Sciatic nerve (tissue), 2 donors: Measurements from ENCODE around the gene SCAF1. TPM values are rescaled to one million over a fixed set of nuclear protein-coding genes. Genes with fewer than 3 reads are reported as not detected.
A peak's percentile ranks its signal among the peaks of the same experiment; 100 is the strongest.

Source experiments
- ATAC-seq: fragments of 200-7000 bp; cut with Tn5 transposase; one replicate; pipeline ENCODE4 v1.9.1; 2020; ENCODE audit warnings: mild to moderate bottlenecking, moderate library complexity
- DNase-seq: peaks from one replicate; pipeline ENCODE4 v3.0.0-alpha.2; 2020; ENCODE audit warnings: low spot score
- intact Hi-C: fragments of 100-400 bp; cut with DNase I; formaldehyde crosslinking; loops from one replicate; pipeline ENCODE4 v1.14.2; 2022
- microRNA-seq: library from miRNA; unstranded; fragments of <30 nt; microRNA quantifications from one replicate; pipeline ENCODE4 v1.2.0, GENCODE V29; 2020
- total RNA-seq: library from RNA; stranded (reverse); fragmentation: NEBNext Ultra II Directional; extraction: Animal tissue kit (Norgen Biotek cat#: 25700); gene quantifications from one replicate; pipeline ENCODE4 v1.2.1, GENCODE V29; 2021
- donor health status: DM: no; HTN: no; CAD: no.
- donor health status: DM: no; HTN: no; CAD: no.

Gene SCAF1
- total RNA-seq, 1 donor from 2014 or later: 65.5 TPM

- intact Hi-C loops: no loop called here
- peak; percentile 78 for ATAC-seq
- DNase-seq: peak; percentile 74
Observed at GRCh38 chr19:49691243-49692146, 49.5 kb downstream of the SCAF1 start.

- intact Hi-C loops: no loop called here
- ATAC-seq (no peak), DNase-seq (no peak)
Observed at GRCh38 chr19:49692147-49692506, 50.1 kb downstream of the SCAF1 start.

- intact Hi-C loops: no loop called here
- ATAC-seq: no peak
- DNase-seq: no peak
Observed at GRCh38 chr19:49696115-49696514, 54.1 kb downstream of the SCAF1 start.

- no peak for DNase-seq
- intact Hi-C loops: no loop called here
- no peak for ATAC-seq
Observed at GRCh38 chr19:49696865-49697264, 54.9 kb downstream of the SCAF1 start.

GRCh38 chr19:49699364-49699763 is 57.4 kb downstream of the SCAF1 start:
- DNase-seq (no peak), ATAC-seq (no peak)
- intact Hi-C loops: no loop called here

GRCh38 chr19:49700563-49700962 is 58.6 kb downstream of the SCAF1 start:
- ATAC-seq (peak; percentile 14), DNase-seq (no peak)
- intact Hi-C loops: no loop called here

- intact Hi-C loops: no loop called here
- DNase-seq: no peak
- no peak for ATAC-seq
Observed at GRCh38 chr19:49701271-49701786, 59.3 kb downstream of the SCAF1 start.

GRCh38 chr19:49704888-49705642 is 63.1 kb downstream of the SCAF1 start:
- ATAC-seq: no peak
- intact Hi-C loops: no loop called here

GRCh38 chr19:49705919-49706318 is 63.9 kb downstream of the SCAF1 start:
- DNase-seq (no peak), ATAC-seq (no peak)
- intact Hi-C loops: no loop called here

More at GRCh38 chr19:49704888-49705642, 63.1 kb downstream of the SCAF1 start:
- DNase-seq: no peak

Small RNAs within 50 kb of the gene (microRNA-seq; reads per million reads assigned to microRNA genes)
- gene MIR5088: not detected

Other genes starting within 250 kb of the SCAF1 start
- gene PTH2, start 218.8 kb upstream of the SCAF1 start, total RNA-seq: not detected
- gene GFY, start 216.8 kb upstream of the SCAF1 start, total RNA-seq: not detected
- 3.8 TPM for gene SLC17A7, start 200.7 kb upstream of the SCAF1 start, total RNA-seq
- gene PIH1D1, start 190.4 kb upstream of the SCAF1 start, total RNA-seq: 73.2 TPM
- 23.0 TPM for gene ALDH16A1, start 189.0 kb upstream of the SCAF1 start, total RNA-seq
- gene FLT3LG, start 168.0 kb upstream of the SCAF1 start, total RNA-seq: 19.6 TPM
- 1,735 TPM for gene RPL13A, start 154.6 kb upstream of the SCAF1 start, total RNA-seq
- 1,507 TPM for gene RPS11, start 145.8 kb upstream of the SCAF1 start, total RNA-seq
- 263 TPM for gene FCGRT, start 129.5 kb upstream of the SCAF1 start, total RNA-seq
- gene RCN3, start 114.2 kb upstream of the SCAF1 start, total RNA-seq: 48.5 TPM
- gene NOSIP, start 61.7 kb upstream of the SCAF1 start, total RNA-seq: 41.7 TPM
- 1.7 TPM for gene PRRG2, start 60.9 kb upstream of the SCAF1 start, total RNA-seq
- 37.0 TPM for gene PRR12, start 51.0 kb upstream of the SCAF1 start, total RNA-seq
- 135 TPM for gene RRAS, start 2.1 kb upstream of the SCAF1 start, total RNA-seq
- 76.7 TPM for gene IRF3, start 23.6 kb downstream of the SCAF1 start, total RNA-seq
- gene BCL2L12, start 23.7 kb downstream of the SCAF1 start, total RNA-seq: 11.5 TPM
- 103 TPM for gene PRMT1, start 35.1 kb downstream of the SCAF1 start, total RNA-seq
- gene ADM5, start 47.4 kb downstream of the SCAF1 start, total RNA-seq: 3.7 TPM
- 5.9 TPM for gene CPT1C, start 48.9 kb downstream of the SCAF1 start, total RNA-seq
- gene TSKS, start 121.1 kb downstream of the SCAF1 start, total RNA-seq: 0.85 TPM
- 74.3 TPM for gene AP2A1, start 124.8 kb downstream of the SCAF1 start, total RNA-seq
- gene FUZ, start 171.1 kb downstream of the SCAF1 start, total RNA-seq: 26.4 TPM
- gene MED25, start 176.1 kb downstream of the SCAF1 start, total RNA-seq: 39.7 TPM
- gene PTOV1, start 208.9 kb downstream of the SCAF1 start, total RNA-seq: 143 TPM
- 66.6 TPM for gene PNKP, start 225.4 kb downstream of the SCAF1 start, total RNA-seq
- gene AKT1S1, start 235.1 kb downstream of the SCAF1 start, total RNA-seq: 36.6 TPM
- gene TBC1D17, start 235.5 kb downstream of the SCAF1 start, total RNA-seq: 64.8 TPM